ENCODE data around the gene CUX1. TPM values are rescaled to one million over a fixed set of nuclear protein-coding genes. Genes with fewer than 3 reads are reported as not detected.

CUX1 gene
- total and polyA plus RNA-seq, 2 donors (not counting 1 experiment from before 2014, with no cell fraction given) = 22.7 to 38.1 TPM

- no peak overlapping the region for H2AFZ ChIP-seq (ENCODE audit: low read length)
Measured at GRCh38 chr7:102115181-102115580, 297.8 kb downstream of the CUX1 start.

GRCh38 chr7:102115931-102116330 lies 298.5 kb downstream of the CUX1 start:
- Histone ChIP-seq H3K9me3 (ENCODE audit: control insufficient read depth, insufficient read depth, low read depth, low read length) (no peaks in the 10 kb centered on the region), H3K36me3 (ENCODE audit: control insufficient read depth, insufficient read depth, low read length) (no peaks in the 10 kb centered on the region), H3K27me3 (ENCODE audit: control insufficient read depth, insufficient read depth, low read length) (no peaks in the 10 kb centered on the region), H3K4me2 (ENCODE audit: extremely low read depth, insufficient read depth, low read length) (no peak overlapping the region), H3K4me3 (replicated peaks in 1 of 4; ENCODE audit: control extremely low read depth in 1 of 4, insufficient read depth in 1 of 4, low read depth in 3 of 4, low read length in 4 of 4) (no peak overlapping the region), H3K79me2 (ENCODE audit: control insufficient read depth, insufficient read depth, low read length) (no peaks in the 10 kb centered on the region), H3K9ac (ENCODE audit: insufficient read depth, low read length) (no peak overlapping the region), H3K4me1 (ENCODE audit: control insufficient read depth, extremely low read depth, insufficient read depth, low read length) (peaks cover 4% of the 10 kb centered on the region), H3K27ac (ENCODE audit: insufficient read depth, low read length) (no peak overlapping the region), H2AFZ (ENCODE audit: low read length) (no peak overlapping the region), H4K20me1 (ENCODE audit: control insufficient read depth, extremely low read depth, insufficient read depth, low read length) (no peaks in the 10 kb centered on the region)
- no peak for DNase-seq (ENCODE audit: low read depth in 2 of 2)
- TF ChIP-seq CTCF (conservative IDR thresholded peaks at IDR 0.05 in 1 of 2, IDR thresholded peaks at IDR 0.05 in 1 of 2; ENCODE audit: low read depth in 1 of 2, low read length in 2 of 2) (no peak), EZH2 (IDR thresholded peaks at IDR 0.05; ENCODE audit: low read length, missing control alignments) (no peak)

More at GRCh38 chr7:102115181-102115580, 297.8 kb downstream of the CUX1 start:
- no peaks in the 10 kb centered on the region for H3K27me3 ChIP-seq (ENCODE audit: control insufficient read depth, insufficient read depth, low read length)
- TF ChIP-seq EZH2 (IDR thresholded peaks at IDR 0.05; ENCODE audit: low read length, missing control alignments) (no peak), CTCF (conservative IDR thresholded peaks at IDR 0.05 in 1 of 2, IDR thresholded peaks at IDR 0.05 in 1 of 2; ENCODE audit: low read depth in 1 of 2, low read length in 2 of 2) (no peak)
- H3K9ac ChIP-seq (ENCODE audit: insufficient read depth, low read length) = no peak overlapping the region
- H4K20me1 ChIP-seq (ENCODE audit: control insufficient read depth, extremely low read depth, insufficient read depth, low read length) = no peaks in the 10 kb centered on the region
- H3K27ac ChIP-seq (ENCODE audit: insufficient read depth, low read length) = no peak overlapping the region
- no peak overlapping the region for H3K4me3 ChIP-seq (replicated peaks in 1 of 4; ENCODE audit: control extremely low read depth in 1 of 4, insufficient read depth in 1 of 4, low read depth in 3 of 4, low read length in 4 of 4)
- DNase-seq (ENCODE audit: low read depth in 2 of 2) = no peak
- no peaks in the 10 kb centered on the region for H3K79me2 ChIP-seq (ENCODE audit: control insufficient read depth, insufficient read depth, low read length)
- H3K4me2 ChIP-seq (ENCODE audit: extremely low read depth, insufficient read depth, low read length) = no peak overlapping the region
- H3K9me3 ChIP-seq (ENCODE audit: control insufficient read depth, insufficient read depth, low read depth, low read length) = no peaks in the 10 kb centered on the region
- H3K36me3 ChIP-seq (ENCODE audit: control insufficient read depth, insufficient read depth, low read length) = no peaks in the 10 kb centered on the region
- peaks cover 4% of the 10 kb centered on the region for H3K4me1 ChIP-seq (ENCODE audit: control insufficient read depth, extremely low read depth, insufficient read depth, low read length)

GRCh38 chr7:102117743-102118142 lies 300.3 kb downstream of the CUX1 start:
- H3K9me3 ChIP-seq (ENCODE audit: control insufficient read depth, insufficient read depth, low read depth, low read length) = no peaks in the 10 kb centered on the region
- peak; percentile 53 to 91 for DNase-seq (ENCODE audit: low read depth in 2 of 2)
- H4K20me1 ChIP-seq (ENCODE audit: control insufficient read depth, extremely low read depth, insufficient read depth, low read length) = no peaks in the 10 kb centered on the region
- peaks cover 13% of the 10 kb centered on the region for H3K4me1 ChIP-seq (ENCODE audit: control insufficient read depth, extremely low read depth, insufficient read depth, low read length)
- no peaks in the 10 kb centered on the region for H3K27me3 ChIP-seq (ENCODE audit: control insufficient read depth, insufficient read depth, low read length)
- H3K4me3 ChIP-seq (replicated peaks in 1 of 4; ENCODE audit: control extremely low read depth in 1 of 4, insufficient read depth in 1 of 4, low read depth in 3 of 4, low read length in 4 of 4) = no peak overlapping the region
- no peak for TF ChIP-seq CTCF (conservative IDR thresholded peaks at IDR 0.05 in 1 of 2, IDR thresholded peaks at IDR 0.05 in 1 of 2; ENCODE audit: low read depth in 1 of 2, low read length in 2 of 2)
- TF ChIP-seq EZH2 (IDR thresholded peaks at IDR 0.05; ENCODE audit: low read length, missing control alignments) = no peak
- H3K9ac ChIP-seq (ENCODE audit: insufficient read depth, low read length) = no peak overlapping the region
- no peaks in the 10 kb centered on the region for H3K79me2 ChIP-seq (ENCODE audit: control insufficient read depth, insufficient read depth, low read length)
- H2AFZ ChIP-seq (ENCODE audit: low read length) = no peak overlapping the region
- no peaks in the 10 kb centered on the region for H3K36me3 ChIP-seq (ENCODE audit: control insufficient read depth, insufficient read depth, low read length)
- H3K27ac ChIP-seq (ENCODE audit: insufficient read depth, low read length) = no peak overlapping the region
- no peak overlapping the region for H3K4me2 ChIP-seq (ENCODE audit: extremely low read depth, insufficient read depth, low read length)

Measured in fibroblast of lung (primary cell).